ENCODE measurements around the gene FAM124A. TPM values are rescaled to one million over a fixed set of nuclear protein-coding genes. Genes with fewer than 3 reads are reported as not detected.

FAM124A gene
- total and polyA plus RNA-seq, 2 of the 8 experiments (the other 6 are each of a cell fraction or from before 2014, with no cell fraction given), result 40.7 to 49.9 TPM

GRCh38 chr13:51331354-51331861 is 109.2 kb downstream of the FAM124A start (continued):
- TF ChIP-seq HDAC2 (IDR thresholded peaks at IDR 0.05; ENCODE audit: borderline replicate concordance in 1 of 2, low read depth in 2 of 2, low read length in 2 of 2), result no peak
- no peak for TF ChIP-seq ATF2 (IDR thresholded peaks at IDR 0.05; ENCODE audit: low read length)

Measured in H1 (cell line).